Right lobe of liver (tissue), 6 donors: ENCODE results near the gene ATP6V0E1. TPM values are rescaled to one million over a fixed set of nuclear protein-coding genes. Genes with fewer than 3 reads are reported as not detected.
"Not testable (repeated sequence)": the region's sequence is repeated elsewhere in the genome, so short reads cannot be mapped to it uniquely, and the experiment has no call there.

Experiments
- ATAC-seq, 4 donors: fragments of 200-7000 bp; cut with Tn5 transposase; one replicate each; pipeline ENCODE4 v1.9.1; 2020; ENCODE audit warnings: mild to moderate bottlenecking in 4 of 4, moderate library complexity in 4 of 4
- DNase-seq, 3 donors: peaks; one replicate each; pipeline ENCODE4 v3.0.0-alpha.2; 2020
- H3K27ac ChIP-seq, 3 donors: fragments of 200-600 bp; one replicate each; pipeline ENCODE4 v1.8.0; 2022
- H3K27me3 ChIP-seq, 2 donors: fragments of 200-600 bp; one replicate each; pipeline ENCODE4 v1.8.0; 2022
- H3K36me3 ChIP-seq, 4 donors: fragments of 200-600 bp; sonication (generic) in 1 of 4; one replicate each; pipeline versions ENCODE4 v1.5.1 to v1.8.0; 2017 to 2022; ENCODE audit warnings: control low read depth in 1 of 4
- H3K4me1 ChIP-seq, 4 donors: fragments of 200-600 bp; sonication (generic) in 1 of 4; one replicate each; pipeline versions ENCODE4 v1.5.1 to v1.8.0; 2017 to 2022; ENCODE audit warnings: control low read depth in 1 of 4
- H3K4me3 ChIP-seq, 3 donors: fragments of 200-600 bp; one replicate each; pipeline ENCODE4 v1.8.0; 2022
- H3K9me3 ChIP-seq, 4 donors: fragments of 200-600 bp; sonication (generic) in 1 of 4; one replicate each; pipeline versions ENCODE4 v1.5.1 to v1.8.0; 2017 to 2022; ENCODE audit warnings: control low read depth in 1 of 4
- POLR2A ChIP-seq: fragments of 450-650 bp; IDR thresholded peaks from one replicate; pipeline ENCODE4 v1.6.1; 2017; ENCODE audit warnings: antibody characterized with exemption, mild to moderate bottlenecking
- WGBS: methylation state at CpG from one replicate; pipeline ENCODE4 v1.1.6; 2018; ENCODE audit warnings: low coverage, low lambda C conversion rate; ENCODE audit not compliant: insufficient coverage; ENCODE audit errors: missing lambda C conversion rate; 5-methylcytosine and 5-hydroxymethylcytosine counted together
- intact Hi-C, 2 donors: fragments of 100-400 bp; cut with DNase I; formaldehyde crosslinking; loops; one replicate each; pipeline versions ENCODE4 v1.11.2 to v1.14.1; 2022
- total RNA-seq, 6 experiments: library from RNA; depleted of rRNA in 2 of 6; stranded (reverse); fragments of >200 nt in 2 of 6; fragmentation: NEBNext Ultra II Directional in 3 of 6; extraction: Animal tissue kit (Norgen Biotek cat#: 25700) in 3 of 6; gene quantifications; one replicate each; pipeline versions ENCODE4 v1.1.0 to v1.2.4, GENCODE V29; 2016 to 2023
- TF ChIP-seq, protein P1 (sequence below), 4 donors: fragments of 200-600 bp in 3 of 4; fragments of 450-650 bp in 1 of 4; IDR thresholded peaks; one replicate each; pipeline versions ENCODE4 v1.5.1 to v1.8.0; 2016 to 2022; ENCODE audit warnings: antibody characterized with exemption in 4 of 4, mild to moderate bottlenecking in 2 of 4
- donor health status: DM: no; HTN: yes; CAD: no.
- donor health status: DM: no; HTN: no; CAD: no.
- donor health status: DM: no; HTN: no; CAD: no.
- donor health status: DM: no; HTN: yes; CAD: no.
- donor health status: DM: no; HTN: yes; CAD: no.

The ATP6V0E1 gene
- total RNA-seq, 6 experiments from 2014 or later, result 83.1 to 202 (median 116) TPM

DNA sequence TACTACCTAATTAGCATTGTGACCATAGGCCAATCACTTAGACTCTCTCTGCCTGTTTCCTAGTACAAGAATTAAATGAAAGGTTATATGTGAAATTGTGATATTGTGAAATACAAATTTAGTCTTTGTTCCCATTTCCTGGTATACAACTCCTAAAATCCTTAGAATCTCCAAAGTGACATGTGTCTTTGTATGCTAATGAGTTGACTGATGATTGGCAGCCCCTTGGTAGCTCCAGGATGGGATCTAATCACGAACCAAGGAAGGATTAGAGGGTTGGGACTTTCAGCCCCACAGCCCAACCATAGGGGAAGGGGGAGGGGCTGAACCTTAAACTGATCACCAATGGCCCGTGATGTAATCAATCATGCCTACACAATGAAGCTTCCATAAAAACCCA is 31.6 kb downstream of the ATP6V0E1 start:
- TF ChIP-seq, protein P1, sequence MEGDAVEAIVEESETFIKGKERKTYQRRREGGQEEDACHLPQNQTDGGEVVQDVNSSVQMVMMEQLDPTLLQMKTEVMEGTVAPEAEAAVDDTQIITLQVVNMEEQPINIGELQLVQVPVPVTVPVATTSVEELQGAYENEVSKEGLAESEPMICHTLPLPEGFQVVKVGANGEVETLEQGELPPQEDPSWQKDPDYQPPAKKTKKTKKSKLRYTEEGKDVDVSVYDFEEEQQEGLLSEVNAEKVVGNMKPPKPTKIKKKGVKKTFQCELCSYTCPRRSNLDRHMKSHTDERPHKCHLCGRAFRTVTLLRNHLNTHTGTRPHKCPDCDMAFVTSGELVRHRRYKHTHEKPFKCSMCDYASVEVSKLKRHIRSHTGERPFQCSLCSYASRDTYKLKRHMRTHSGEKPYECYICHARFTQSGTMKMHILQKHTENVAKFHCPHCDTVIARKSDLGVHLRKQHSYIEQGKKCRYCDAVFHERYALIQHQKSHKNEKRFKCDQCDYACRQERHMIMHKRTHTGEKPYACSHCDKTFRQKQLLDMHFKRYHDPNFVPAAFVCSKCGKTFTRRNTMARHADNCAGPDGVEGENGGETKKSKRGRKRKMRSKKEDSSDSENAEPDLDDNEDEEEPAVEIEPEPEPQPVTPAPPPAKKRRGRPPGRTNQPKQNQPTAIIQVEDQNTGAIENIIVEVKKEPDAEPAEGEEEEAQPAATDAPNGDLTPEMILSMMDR (IDR thresholded peaks at IDR 0.05), result no peak
- Histone ChIP-seq H3K9me3 (no peaks in the 10 kb centered on the region), H3K4me3 (no peak overlapping the region), H3K36me3 (peaks cover 0 to under 1% (median 0%) of the 10 kb centered on the region in 4 donors), H3K27ac (peak overlapping the region; percentile 13 to 77 (median 44)), H3K4me1 (peaks cover 2 to 63% (median 9%) of the 10 kb centered on the region in 4 donors), H3K27me3 (no peaks in the 10 kb centered on the region)
- ATAC-seq, result no peak
- 69% methylated on average over 2 of the region's 2 CpGs for WGBS
- no peak for DNase-seq
- intact Hi-C loops, result no loop called here

DNA sequence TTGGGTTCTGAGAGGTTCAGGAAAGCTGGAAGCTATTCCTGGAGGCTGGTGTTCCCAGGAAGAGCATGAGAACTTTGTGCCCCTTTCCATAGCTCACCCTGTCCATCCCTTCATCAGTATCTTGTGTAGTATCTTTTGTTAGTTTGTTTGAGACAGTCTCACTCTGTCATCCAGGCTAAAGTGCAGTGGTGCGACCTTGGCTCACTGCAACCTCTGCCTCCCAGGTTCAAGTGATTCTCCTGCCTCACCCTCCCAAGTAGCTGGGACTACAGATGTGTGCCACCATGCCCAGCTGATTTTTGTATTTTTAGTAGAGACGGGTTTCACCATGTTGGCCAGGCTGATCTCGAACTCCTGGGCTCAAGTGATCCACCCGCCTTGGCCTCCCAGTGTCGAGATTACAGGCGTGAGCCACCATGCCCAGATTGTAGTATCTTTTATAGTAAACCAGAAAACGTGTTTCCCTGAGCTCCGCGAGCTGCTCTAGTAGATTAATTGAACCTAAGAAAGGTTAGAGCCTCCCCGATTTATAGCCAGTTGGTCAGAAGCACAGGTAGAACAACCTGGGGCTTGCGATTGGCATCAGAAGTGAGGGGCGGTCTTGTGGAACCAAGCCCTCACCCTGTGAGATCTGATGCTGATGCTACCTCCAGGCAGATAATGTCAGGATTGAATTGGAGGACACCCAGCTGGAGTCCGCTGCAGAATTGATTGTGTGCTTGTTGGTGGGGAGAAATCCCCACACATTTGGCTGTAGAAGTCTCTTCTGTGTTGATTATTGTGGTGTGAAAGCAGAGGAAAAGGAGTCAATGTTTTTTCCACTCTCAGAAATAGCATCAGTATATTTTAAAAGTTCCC is 32.3 kb downstream of the ATP6V0E1 start:
- WGBS, result 84% methylated on average over 9 of the region's 13 CpGs
- peaks cover 2 to 57% (median 6%) of the 10 kb centered on the region in 4 donors for H3K4me1 ChIP-seq

DNA sequence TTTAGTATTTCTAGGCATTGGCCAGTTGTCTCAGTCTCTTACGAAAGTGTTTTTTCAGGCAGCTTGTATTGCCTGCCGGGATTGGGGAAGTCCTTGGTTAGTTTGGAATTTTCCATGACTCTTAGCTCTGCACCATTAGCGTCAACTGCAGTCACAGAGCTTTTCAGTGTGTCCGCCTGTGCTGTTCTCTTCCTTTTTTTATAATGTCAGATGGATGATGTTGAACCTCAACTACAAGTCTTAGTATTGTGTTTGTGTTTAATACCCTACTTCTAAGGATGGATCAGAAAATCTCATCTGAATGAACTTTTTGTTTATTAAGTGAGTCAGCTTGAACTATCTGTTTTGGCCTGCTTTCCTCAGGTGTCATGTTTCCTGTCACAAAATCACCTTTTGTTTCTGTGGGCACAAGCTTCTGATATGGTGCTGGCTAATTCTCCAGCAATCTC is 33.1 kb downstream of the ATP6V0E1 start:
- Histone ChIP-seq H3K27ac (peak overlapping the region; percentile 36 to 77 (median 75)), H3K4me3 (no peak overlapping the region), H3K36me3 (peaks cover 0 to 12% (median 2%) of the 10 kb centered on the region in 4 donors), H3K9me3 (no peaks in the 10 kb centered on the region), H3K27me3 (no peaks in the 10 kb centered on the region), H3K4me1 (peaks cover 0 to 49% (median 3%) of the 10 kb centered on the region in 4 donors)
- 14% methylated on average over 4 of the region's 4 CpGs for WGBS
- TF ChIP-seq, protein P1 (IDR thresholded peaks at IDR 0.05), result no peak
- TF ChIP-seq POLR2A, result no peak
- DNase-seq (peak in 1 of 3 donors; percentile 50), ATAC-seq (peak; percentile 73 to 79 (median 76))
- intact Hi-C loops, result no loop called here

More for the DNA sequence above, 32.3 kb downstream of the ATP6V0E1 start:
- Histone ChIP-seq H3K27me3 (no peaks in the 10 kb centered on the region), H3K9me3 (no peaks in the 10 kb centered on the region), H3K36me3 (peaks cover 0 to 7% (median 2%) of the 10 kb centered on the region in 4 donors), H3K4me3 (no peak overlapping the region), H3K27ac (peak overlapping the region; percentile 36 to 77 (median 75))
- peak in 1 of 3 donors; percentile 36 for DNase-seq
- ATAC-seq, result peak in 2 of 4 donors; percentile 3 to 4
- TF ChIP-seq, protein P1 (IDR thresholded peaks at IDR 0.05), result no peak
- TF ChIP-seq POLR2A, result no peak
- intact Hi-C loops, result no loop called here

DNA sequence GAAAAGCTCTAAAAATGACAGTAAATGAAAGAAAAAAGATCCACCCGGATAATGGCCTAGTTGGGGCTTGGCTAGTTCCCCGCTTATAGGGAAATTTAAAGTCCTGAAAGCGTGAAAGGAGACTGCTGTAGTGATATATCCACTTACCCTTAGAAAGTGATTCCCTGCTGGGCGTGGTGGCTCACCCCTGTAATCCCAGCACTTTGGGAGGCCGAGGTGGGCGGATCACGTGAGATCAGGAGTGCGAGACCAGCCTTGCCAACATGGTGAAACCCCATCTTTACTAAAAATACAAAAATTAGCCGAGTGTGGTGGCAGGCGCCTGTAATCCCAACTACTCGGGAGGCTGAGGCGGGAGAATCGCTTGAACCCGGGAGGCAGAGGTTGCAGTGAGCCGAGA is 33.5 kb downstream of the ATP6V0E1 start:
- ATAC-seq, intact Hi-C loops, H3K27me3 ChIP-seq, H3K4me3 ChIP-seq, H3K9me3 ChIP-seq: not testable (repeated sequence)
- 78% methylated on average over 9 of the region's 15 CpGs for WGBS
- H3K36me3 ChIP-seq, result peaks cover 0 to 12% (median 2%) of the 10 kb centered on the region in 4 donors
- H3K27ac ChIP-seq, result peak overlapping the region; percentile 36 to 77 (median 75)
- peak in 1 of 3 donors; percentile 33 for DNase-seq
- peaks cover 0 to 44% (median 3%) of the 10 kb centered on the region in 4 donors for H3K4me1 ChIP-seq

DNA sequence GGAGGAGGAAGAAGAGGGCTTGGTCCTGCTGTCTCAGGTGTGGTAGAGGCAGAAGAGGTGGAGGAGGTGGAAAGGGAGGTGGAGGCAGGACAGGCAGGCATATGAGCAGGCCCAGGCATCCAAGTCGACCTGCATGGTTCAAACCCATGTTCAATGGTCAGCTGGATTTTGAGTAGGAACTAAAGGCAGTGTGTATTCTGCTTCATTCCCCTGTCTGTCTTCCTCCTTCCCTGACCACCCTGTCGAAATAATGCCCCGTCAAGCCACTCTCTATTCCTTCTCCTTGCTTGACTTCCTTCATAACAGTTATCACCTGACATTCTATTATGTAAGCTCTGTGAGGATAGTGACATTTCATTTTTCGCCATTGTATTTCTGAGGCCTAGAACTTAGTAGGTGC is 34.8 kb downstream of the ATP6V0E1 start:
- DNase-seq (peak in 1 of 3 donors; percentile 41), ATAC-seq (peak; percentile 13 to 43 (median 33))
- Histone ChIP-seq H3K27ac (peak overlapping the region in 1 of 3 donors; percentile 77), H3K9me3 (no peaks in the 10 kb centered on the region), H3K36me3 (peaks cover 0 to 12% (median 2%) of the 10 kb centered on the region in 4 donors), H3K4me1 (peaks cover 0 to 34% (median 3%) of the 10 kb centered on the region in 4 donors), H3K4me3 (no peak overlapping the region), H3K27me3 (no peaks in the 10 kb centered on the region)
- WGBS, result 63% methylated on average over 3 of the region's 4 CpGs
- TF ChIP-seq, protein P1 (IDR thresholded peaks at IDR 0.05), result no peak
- TF ChIP-seq POLR2A, result no peak
- intact Hi-C loops, result no loop called here
